Measurements from ENCODE around the gene NRF1. TPM values are rescaled to one million over a fixed set of nuclear protein-coding genes. Genes with fewer than 3 reads are reported as not detected.
"Not testable (repeated sequence)": the region's sequence is repeated elsewhere in the genome, so short reads cannot be mapped to it uniquely, and the experiment has no call there.

Gene NRF1
- polyA plus RNA-seq (ENCODE audit: insufficient read length in 4 of 4): 10 to 100 TPM; 20.3 to 27.4 (median 22.2) TPM

DNA sequence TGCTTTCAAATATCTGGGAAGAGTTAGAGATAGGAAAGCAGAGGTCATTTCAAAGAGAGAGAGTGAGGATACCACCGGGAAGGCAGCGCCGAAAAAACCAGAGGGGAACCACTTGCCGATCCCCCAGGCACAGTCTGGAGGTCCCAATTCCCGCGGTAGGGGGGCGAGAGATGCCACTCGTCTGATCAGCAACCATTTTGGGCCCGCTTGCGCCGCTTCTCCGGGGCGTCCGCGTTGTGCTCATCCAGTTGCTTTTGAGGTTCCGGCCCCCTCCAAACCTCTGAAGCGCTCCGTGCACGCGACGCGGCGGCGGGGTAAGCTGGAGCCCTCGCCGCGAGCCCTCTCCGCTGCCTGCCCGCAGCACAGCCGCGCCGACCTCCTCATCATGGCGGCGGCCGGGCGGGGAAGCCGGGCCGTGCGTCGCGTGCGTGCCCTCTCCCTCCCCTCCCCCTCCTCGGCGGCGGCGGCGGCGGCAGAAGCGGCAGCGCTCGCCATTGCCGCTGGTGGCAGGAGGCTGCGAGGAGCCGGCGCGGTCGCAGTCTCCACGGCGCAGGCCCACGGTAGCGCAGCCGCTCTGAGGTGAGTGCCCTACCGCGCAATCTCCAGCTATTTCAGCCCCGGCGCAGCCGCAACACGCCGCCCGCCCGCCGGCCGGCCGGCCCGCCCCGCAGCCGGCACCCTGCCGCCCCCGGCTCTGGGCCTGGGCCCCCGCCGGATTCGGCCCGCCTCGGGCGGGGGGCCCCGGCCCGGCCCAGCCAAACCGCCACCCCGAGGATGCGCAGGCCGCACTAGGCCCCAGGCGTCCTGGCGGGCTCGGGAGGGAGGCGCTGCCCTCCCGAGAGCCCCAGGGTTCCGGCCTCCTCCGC lies at the start of gene NRF1:
Gene NRF1, plus strand, starts transcription at position 475 of the 866 bp plus-strand sequence. CDS start 45,632 bp downstream, outside the sequence.
- peak; percentile 64 to 75 (median 72) for DNase-seq (ENCODE audit: low read depth in 4 of 4, low spot score in 3 of 4)

DNA sequence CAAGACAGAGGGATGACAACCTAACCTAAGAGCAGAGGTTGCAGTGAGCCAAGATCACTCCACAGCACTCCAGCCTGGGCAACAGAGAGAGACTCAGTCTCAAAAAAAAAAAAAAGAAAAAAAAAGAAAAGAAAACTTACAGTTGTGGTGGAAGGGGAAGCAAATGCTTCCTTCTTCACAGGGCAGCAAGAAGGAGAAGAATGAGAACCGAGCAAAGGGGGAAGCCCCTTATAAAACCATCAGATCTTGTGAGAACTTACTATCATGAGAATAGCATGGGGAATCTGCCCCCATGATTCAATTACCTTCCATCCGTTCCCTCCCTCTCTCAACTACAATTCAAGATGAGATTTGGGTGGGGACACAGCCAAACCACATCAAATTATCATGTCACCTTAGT lies 45.2 kb upstream of the NRF1 start:
- DNase-seq (ENCODE audit: low read depth in 4 of 4, low spot score in 3 of 4): not testable (repeated sequence)

DNA sequence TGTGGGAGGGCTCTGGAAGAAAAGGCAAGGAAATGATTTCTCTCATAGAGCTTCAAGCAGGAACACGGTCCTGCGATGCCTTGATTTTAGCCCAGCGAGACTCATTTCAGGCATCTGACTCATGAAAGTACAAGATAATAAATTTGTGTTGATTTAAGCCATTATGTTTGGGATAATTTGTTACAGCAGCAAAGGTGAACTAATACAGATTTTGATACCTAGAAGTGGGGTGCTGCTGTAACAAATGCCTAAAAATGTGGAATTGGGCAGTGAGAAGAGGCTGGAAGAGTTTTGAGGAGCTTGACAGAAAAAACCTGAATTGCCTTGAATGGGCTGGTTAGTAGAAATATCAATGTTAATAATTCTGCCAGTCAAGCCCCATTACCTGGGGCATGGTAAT lies 44.1 kb upstream of the NRF1 start:
- no peak for DNase-seq (ENCODE audit: low read depth in 4 of 4, low spot score in 3 of 4)

DNA sequence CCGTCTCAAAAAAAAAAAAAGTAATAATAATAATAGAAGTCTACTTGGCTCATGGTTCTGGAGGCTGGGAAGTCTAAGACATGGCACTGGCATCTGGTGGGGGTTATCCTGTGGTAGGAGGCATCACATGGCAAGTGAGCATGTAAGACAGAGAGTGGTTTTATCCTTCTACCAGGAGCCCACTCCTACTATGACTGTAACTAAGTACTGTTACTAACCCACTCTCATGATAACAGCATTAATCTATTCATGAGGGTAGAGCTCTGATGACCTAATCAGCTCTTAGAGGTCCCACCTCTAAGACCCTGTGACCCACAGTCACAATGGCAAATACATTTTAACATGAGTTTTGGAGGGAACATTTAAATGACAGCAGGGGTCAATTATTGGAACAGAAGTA lies 43.3 kb upstream of the NRF1 start:
- no peak for DNase-seq (ENCODE audit: low read depth in 4 of 4, low spot score in 3 of 4)

DNA sequence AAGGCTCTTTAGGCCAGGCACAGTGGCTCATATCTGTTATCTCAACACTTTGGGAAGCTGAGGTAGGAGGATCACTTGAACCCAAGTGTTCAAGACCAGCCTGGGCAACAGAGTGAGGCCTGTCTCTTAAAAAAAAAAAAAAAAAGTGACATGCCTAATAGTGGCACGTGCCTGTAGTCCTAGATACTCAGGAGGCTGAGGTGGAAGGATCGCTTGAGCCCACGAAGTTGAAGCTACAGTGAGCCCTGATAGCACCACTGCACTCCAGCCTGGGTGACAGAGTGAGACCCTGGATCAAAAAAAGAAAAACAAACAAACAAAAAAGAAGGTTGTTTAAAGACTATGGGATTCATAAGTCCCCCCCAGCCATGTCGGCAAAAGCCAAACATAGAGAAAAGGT lies 42.2 kb upstream of the NRF1 start:
- no peak for DNase-seq (ENCODE audit: low read depth in 4 of 4, low spot score in 3 of 4)

DNA sequence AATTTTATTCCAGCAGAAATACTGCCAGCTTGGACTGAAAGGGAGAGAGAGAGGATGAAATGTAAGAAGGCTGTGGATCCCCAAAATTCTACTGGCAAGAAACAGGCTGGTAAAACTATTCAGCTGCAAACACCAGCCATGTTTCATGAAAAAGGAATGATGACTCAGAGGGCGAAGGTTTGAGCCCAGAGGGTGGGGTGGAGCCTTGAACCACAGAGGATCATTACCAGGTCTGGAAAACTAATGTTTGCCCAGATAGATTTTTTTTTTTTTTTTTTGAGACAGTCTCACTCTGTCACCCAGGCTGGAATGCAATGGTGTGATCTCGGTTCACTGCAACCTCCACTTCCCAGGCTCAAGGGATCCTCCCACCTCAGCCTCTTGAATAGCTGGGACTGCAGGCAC lies 41.7 kb upstream of the NRF1 start:
- DNase-seq (ENCODE audit: low read depth in 4 of 4, low spot score in 3 of 4): no peak

DNA sequence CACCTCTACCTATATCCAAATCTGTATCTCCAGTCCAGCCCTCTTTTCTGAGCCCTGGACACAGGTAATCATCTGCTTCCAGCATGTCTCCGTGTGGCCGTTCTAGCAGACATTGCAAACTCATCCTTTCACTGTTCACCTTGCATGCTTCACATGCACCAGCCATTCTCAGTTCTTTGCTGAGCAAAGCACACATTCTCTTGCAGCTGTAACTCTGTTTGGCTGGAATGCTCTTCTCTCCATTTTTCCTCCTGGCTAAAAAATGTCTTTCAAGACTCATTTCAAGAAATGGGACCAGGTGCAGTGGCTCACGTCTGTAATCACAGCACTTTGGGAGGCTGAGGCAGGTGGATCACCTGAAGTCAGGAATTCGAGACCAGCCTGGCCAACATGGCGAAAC lies 40.3 kb upstream of the NRF1 start:
- no peak for DNase-seq (ENCODE audit: low read depth in 4 of 4, low spot score in 3 of 4)

DNA sequence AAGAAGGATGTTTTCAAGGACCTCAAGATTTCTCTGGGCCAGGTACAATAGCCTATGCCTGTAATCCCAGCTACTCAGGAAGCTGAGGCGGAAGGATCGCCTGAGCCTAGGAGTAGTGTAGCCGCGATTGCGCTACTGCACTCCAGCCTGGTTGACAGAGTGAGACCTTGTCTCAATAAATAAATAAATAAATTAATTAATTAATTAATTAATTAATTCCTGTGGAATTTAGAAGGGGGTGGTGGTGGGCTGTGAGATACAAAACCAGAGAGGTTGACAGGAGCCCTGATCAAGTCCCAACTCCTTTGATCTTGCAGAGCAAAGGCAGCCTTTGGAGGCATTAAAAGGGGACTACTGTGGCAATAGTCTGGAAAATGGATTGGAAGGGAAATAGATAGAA lies 39.3 kb upstream of the NRF1 start:
- DNase-seq (ENCODE audit: low read depth in 4 of 4, low spot score in 3 of 4): no peak

DNA sequence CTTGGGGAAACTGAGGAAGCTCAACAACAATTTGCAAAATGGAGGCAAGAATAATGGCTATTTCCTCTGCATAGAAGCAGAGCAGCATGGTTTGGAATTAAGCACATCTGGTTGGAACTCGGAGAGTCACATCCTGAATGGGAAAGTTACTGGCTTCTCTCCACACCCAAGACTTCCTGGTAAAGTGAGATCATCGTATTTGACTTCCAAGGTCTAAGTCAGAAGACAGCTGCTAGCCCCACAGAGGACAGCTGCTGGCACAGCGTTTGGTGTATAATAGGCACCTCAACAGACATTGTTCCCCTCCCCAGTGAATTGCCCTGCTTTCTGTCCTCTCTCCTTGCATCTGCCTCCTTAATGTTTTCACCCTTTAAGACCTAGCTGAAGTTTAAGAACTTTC lies 37.0 kb upstream of the NRF1 start:
- DNase-seq (ENCODE audit: low read depth in 4 of 4, low spot score in 3 of 4): no peak

DNA sequence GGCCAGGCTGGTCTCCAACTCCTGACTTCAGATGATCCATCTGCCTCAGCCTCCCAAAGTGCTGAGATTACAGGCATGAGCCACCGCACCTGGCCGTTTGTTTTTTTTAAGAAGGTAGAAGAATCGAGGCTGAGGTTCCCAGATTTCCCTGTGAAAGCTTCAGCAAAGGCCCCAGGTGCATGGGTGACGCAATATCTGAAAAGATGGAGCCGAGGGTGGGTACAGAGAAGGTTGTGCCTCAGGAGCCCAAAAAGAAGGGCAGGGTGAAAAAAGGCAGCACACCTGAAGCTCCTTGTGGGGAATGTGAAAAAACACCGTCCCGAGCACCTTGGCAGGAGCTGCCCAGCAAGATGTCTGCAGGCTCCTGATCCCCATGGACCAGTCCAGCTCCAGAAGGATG lies 35.8 kb upstream of the NRF1 start:
- DNase-seq (ENCODE audit: low read depth in 4 of 4, low spot score in 3 of 4): no peak

DNA sequence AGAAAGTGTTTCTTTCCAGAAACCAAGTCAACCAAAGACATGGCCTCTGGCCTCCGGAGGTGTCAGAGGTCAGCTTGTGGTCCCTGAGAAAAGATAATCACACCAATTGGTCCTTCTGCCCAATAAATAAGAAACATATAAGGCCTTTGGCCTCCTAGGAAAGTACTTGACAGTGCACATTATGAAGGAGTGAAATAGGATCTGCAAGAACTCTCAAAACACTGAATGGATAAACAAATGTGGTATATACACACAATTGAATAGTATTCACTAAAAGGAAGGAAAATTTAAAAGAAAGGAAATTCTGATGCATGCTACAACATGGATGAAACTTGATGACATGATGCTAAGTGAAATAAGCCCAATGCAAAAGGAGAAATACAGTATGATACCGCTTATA lies 35.4 kb upstream of the NRF1 start:
- no peak for DNase-seq (ENCODE audit: low read depth in 4 of 4, low spot score in 3 of 4)

DNA sequence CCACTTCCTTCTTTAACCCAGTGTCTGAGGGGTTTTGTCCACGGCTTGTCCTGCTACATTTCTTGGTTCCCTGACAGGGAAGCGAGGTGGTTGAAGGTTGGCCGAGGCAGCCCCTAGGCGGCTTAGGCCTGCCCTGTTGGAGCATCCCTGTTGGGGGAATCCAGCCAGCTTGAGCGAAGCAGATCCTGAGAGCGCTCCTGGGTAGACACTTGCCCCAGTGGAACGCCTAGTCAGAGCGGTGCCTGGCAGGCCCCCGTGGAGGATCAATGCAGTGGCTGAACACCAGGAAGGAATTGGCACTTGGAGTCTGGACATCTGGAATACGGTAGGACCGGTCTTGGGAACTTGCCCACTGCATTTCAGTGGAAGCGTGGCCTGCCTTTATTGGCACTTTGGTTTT lies 32.7 kb upstream of the NRF1 start:
- no peak for DNase-seq (ENCODE audit: low read depth in 4 of 4, low spot score in 3 of 4)

DNA sequence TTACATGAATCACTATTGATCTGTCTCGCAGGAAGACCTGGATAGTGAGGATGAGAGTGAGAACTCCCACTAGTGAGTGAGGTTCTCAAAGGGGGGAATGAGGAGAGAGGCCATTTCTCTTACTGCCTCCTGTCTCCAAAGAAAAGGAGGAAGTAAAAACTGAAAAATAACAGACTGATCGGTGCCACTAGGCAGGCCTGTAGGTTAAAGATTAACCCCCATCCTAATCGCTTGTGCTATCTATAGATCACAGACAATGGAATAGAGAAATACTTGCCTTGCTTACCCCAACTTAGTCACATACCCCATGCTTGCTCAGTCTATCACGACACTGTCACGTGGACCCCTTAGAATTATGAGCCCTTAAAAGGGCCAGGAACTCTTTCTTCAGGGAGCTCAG lies 25.3 kb upstream of the NRF1 start:
- not testable (repeated sequence) for DNase-seq (ENCODE audit: low read depth in 4 of 4, low spot score in 3 of 4)

DNA sequence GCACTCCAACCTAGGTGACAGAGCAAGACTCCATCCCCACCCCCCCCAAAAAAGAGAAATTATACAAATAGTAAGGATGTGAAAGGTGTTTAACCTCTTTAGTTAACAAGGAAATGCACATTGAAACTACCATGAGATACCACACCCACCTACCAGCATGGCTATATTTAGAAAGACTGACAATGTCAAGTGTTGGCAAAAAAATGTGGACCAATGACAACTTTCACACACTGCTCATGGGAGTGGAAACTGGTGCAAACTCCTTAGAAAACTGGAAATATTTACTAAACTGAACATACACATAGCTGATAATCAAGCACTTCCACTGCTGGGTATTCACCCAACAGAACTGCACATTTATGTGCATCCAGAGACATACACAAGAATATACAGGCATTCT lies 23.3 kb upstream of the NRF1 start:
- no peak for DNase-seq (ENCODE audit: low read depth in 4 of 4, low spot score in 3 of 4)

DNA sequence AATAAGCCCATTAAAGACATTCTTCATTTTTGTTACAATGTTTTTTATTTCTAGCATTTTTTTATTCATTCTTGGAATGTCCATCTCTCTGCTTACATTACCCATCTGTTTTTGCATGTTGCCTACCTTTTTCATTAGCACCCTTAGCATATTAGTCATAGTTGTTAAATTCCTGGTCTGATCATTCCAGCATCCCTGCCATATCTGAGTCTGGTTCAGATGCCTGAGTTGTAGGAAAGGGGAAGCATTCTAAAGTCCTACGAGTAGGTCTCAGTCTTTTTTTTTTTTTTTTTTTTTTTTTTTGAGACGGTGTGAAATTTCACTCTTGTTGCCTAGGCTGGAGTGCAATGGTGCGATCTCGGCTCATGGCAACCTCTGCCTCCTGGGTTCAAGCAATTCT lies 19.7 kb upstream of the NRF1 start:
- no peak for DNase-seq (ENCODE audit: low read depth in 4 of 4, low spot score in 3 of 4)

DNA sequence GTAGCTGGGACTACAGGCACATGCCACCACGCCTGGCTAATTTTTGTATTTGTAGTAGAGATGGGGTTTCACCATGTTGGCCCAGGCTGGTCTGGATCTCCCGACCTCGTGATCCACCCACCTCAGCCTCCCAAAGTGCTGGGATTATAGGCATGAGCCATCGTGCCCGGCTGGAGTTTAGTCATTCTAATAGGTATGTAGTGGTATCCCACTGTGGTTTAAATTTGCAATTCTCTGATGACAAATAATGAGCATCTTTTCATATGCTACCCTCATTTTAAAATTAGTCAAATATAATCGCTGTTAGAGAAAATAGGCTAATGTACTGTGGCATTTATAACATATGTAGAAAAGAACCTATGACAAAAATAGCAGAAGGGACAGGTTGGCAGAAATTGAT lies 15.1 kb upstream of the NRF1 start:
- DNase-seq (ENCODE audit: low read depth in 4 of 4, low spot score in 3 of 4): not testable (repeated sequence)

DNA sequence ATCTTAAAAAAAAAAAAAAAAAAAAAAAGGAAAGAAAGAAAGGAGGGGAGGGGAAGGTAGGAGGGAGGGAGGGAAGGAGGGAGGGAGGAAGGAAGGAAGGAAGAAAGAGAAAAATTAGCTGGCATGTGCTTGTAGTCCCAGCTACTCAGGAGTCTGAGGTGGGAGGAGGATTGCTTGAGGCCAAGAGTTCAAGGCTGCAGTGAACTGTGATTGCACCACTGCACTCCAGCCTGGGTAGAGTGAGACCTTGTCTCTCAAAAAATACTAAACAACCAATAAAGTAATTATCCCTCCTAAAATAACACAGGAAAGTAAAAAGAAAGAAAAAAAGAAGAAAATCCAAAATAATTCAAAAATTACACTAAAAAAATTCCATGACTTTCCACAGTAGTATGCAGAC lies 13.8 kb upstream of the NRF1 start:
- DNase-seq (ENCODE audit: low read depth in 4 of 4, low spot score in 3 of 4): no peak

DNA sequence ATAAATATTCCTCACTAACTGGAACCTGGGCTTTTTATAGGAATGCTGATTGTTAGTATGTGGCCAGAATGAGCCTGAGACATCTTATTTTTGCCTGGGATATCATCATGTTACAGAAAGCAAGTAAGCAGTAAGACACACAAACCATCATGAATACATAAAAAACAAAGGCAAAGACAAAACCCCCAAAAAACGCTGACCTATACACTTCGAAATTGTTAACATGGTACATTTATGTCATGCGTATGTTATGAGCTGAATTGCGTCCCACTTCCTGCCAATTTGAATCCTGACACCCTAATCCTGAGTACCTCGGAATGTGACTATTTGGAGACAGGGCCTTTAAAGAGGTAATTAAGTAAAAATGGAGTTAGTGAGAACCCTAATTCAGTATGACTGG lies 12.3 kb upstream of the NRF1 start:
- no peak for DNase-seq (ENCODE audit: low read depth in 4 of 4, low spot score in 3 of 4)

DNA sequence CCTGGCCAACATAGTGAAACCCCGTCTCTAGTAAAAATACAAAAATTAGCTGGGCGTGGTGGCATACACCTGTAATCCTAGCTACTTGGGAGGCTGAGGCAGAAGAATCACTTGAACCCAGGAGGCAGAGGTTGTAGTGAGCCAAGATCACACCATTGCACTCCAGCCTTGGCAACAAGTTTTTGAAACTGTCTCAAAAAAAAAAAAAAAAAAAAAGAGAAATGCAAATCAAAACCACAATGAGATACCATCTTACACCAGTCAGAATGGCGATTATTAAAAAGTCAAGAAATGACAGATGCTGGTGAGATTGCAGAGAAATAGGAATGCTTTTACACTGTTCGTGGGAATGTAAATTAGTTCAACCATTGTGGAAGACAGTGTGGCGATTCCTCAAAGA lies 7.9 kb upstream of the NRF1 start:
- not testable (repeated sequence) for DNase-seq (ENCODE audit: low read depth in 4 of 4, low spot score in 3 of 4)

DNA sequence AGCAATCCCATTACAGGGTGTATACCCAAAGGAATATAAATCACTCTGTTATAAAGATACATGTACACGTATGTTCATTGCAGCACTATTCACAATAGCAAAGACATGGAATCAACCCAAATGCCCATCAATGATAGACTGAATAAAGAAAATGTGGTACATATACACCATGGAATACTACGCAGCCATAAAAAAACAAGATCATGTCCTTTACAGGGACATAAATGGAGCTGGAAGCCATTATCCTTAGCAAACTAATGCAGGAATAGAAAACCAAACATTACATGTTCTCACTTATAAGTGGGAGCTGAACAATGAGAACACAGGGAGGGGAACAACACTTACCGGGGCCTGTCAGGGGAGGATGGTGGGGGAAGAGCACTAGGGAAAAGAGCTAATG lies 7.5 kb upstream of the NRF1 start:
- not testable (repeated sequence) for DNase-seq (ENCODE audit: low read depth in 4 of 4, low spot score in 3 of 4)

DNA sequence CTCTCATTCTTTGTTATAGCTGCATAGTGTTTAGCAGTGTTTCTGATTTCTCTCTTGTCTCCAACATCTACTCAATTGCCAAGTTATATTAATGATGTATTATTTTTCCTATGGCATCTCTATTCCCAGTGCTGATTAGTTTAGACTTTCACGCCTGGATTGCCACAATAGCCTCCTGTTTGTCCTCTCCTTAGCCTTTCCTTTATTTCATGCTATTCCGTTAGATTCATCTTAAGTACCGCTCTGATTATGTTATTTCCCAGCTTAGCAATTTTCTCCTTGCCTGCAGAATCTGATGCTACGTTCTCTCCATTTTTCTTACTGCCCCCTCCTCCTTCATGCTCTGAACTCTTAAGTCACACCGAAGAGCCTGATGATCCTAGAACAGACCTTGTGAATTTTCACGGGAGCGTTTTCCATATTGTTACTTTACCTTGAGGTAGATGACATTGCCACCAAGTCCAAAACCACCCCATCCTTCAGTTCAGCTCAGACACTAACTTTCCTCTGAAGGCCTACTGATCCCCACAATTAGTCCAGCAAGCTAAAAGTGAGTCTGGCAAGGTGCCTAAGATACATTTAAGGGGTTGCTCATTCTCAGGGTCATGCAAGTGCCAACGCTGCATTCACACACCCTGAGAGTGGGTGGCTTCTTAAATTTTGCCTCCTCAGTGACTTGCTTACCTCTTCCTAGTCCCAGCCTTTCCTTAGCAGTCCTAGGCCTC lies 6.6 kb upstream of the NRF1 start:
- no peak for DNase-seq (ENCODE audit: low read depth in 4 of 4, low spot score in 3 of 4)
